HG03432 (cell line): ENCODE measurements around the gene GGTLC2.

Source experiments
- ATAC-seq: cut with Tn5 transposase; IDR thresholded peaks from one replicate; pipeline ENCODE4 v1.9.1; 2021; ENCODE audit warnings: mild to moderate bottlenecking, moderate library complexity; ENCODE audit not compliant: unreplicated experiment

GGTLC2 gene

GRCh38 chr22:22667966-22668880 lies 23.8 kb downstream of the GGTLC2 start:
- ATAC-seq, result no peak

GRCh38 chr22:22669093-22669492 lies 24.7 kb downstream of the GGTLC2 start:
- ATAC-seq, result no peak

- ATAC-seq, result no peak
Observed at GRCh38 chr22:22670076-22670795, 25.8 kb downstream of the GGTLC2 start.

- ATAC-seq, result no peak
Observed at GRCh38 chr22:22671506-22671905, 27.1 kb downstream of the GGTLC2 start.

GRCh38 chr22:22673099-22673498 lies 28.7 kb downstream of the GGTLC2 start:
- ATAC-seq, result no peak

GRCh38 chr22:22673628-22674027 lies 29.2 kb downstream of the GGTLC2 start:
- ATAC-seq, result no peak

- no peak for ATAC-seq
Observed at GRCh38 chr22:22674467-22674866, 30.1 kb downstream of the GGTLC2 start.

GRCh38 chr22:22678970-22679369 lies 34.6 kb downstream of the GGTLC2 start:
- no peak for ATAC-seq

- no peak for ATAC-seq
Observed at GRCh38 chr22:22680396-22680795, 36.0 kb downstream of the GGTLC2 start.

- no peak for ATAC-seq
Observed at GRCh38 chr22:22681221-22681739, 36.9 kb downstream of the GGTLC2 start.

- ATAC-seq, result no peak
Observed at GRCh38 chr22:22682196-22682595, 37.8 kb downstream of the GGTLC2 start.

GRCh38 chr22:22682807-22683667 lies 38.6 kb downstream of the GGTLC2 start:
- no peak for ATAC-seq

- ATAC-seq, result no peak
Observed at GRCh38 chr22:22683668-22684361, 39.4 kb downstream of the GGTLC2 start.

- no peak for ATAC-seq
Observed at GRCh38 chr22:22684580-22685561, 40.5 kb downstream of the GGTLC2 start.

GRCh38 chr22:22685586-22685985 lies 41.2 kb downstream of the GGTLC2 start:
- ATAC-seq, result no peak

- ATAC-seq, result peak; percentile 69
Observed at GRCh38 chr22:22686202-22687115, 42.0 kb downstream of the GGTLC2 start.

- no peak for ATAC-seq
Observed at GRCh38 chr22:22687638-22688500, 43.5 kb downstream of the GGTLC2 start.
